Psoas muscle (tissue), 8 donors: ENCODE results near the gene FKBP8. TPM values are rescaled to one million over a fixed set of nuclear protein-coding genes. Genes with fewer than 3 reads are reported as not detected.

Experiments
- ATAC-seq, 4 donors: fragments of 200-7000 bp; cut with Tn5 transposase; one replicate each; pipeline ENCODE4 v1.9.1; 2020; ENCODE audit warnings: moderate library complexity in 3 of 4, mild to moderate bottlenecking in 2 of 4
- DNase-seq, 2 donors: peaks; one replicate each; pipeline ENCODE4 v3.0.0-alpha.2; 2020
- H3K27ac ChIP-seq: fragments of 200-600 bp; one replicate; pipeline ENCODE4 v1.8.0; 2022
- H3K27me3 ChIP-seq, 3 donors: fragments of 200-600 bp in 1 of 3; one replicate each; pipeline versions ENCODE4 v1.6.1 to v1.8.0; 2013 to 2022; ENCODE audit warnings: low read length in 2 of 3, mild to moderate bottlenecking in 2 of 3, moderate library complexity in 1 of 3; ENCODE audit not compliant: insufficient read depth in 3 of 3
- H3K36me3 ChIP-seq, 2 donors: fragments of 200-600 bp in 1 of 2; one replicate each; pipeline versions ENCODE4 v1.6.1 to v1.8.0; 2013 to 2022; ENCODE audit warnings: low read depth in 1 of 2, mild to moderate bottlenecking in 1 of 2, moderate library complexity in 1 of 2; ENCODE audit not compliant: insufficient read depth in 1 of 2
- H3K4me1 ChIP-seq: fragments of 200-600 bp; one replicate; pipeline ENCODE4 v1.8.0; 2022
- H3K4me3 ChIP-seq: fragments of 200-600 bp; one replicate; pipeline ENCODE4 v1.8.0; 2022; ENCODE audit warnings: mild to moderate bottlenecking
- H3K9me3 ChIP-seq: fragments of 200-600 bp; one replicate; pipeline ENCODE4 v1.8.0; 2022
- WGBS, 3 donors: extraction: QIAGEN DNeasy Blood & Tissue Kit; methylation state at CpG; one replicate each; pipeline versions ENCODE4 v1.1.6 to v1.1.7; 2013; 5-methylcytosine and 5-hydroxymethylcytosine counted together
- intact Hi-C, 2 donors: fragments of 100-400 bp; cut with DNase I; formaldehyde crosslinking; loops; one replicate each; pipeline versions ENCODE4 v1.11.0 to v1.14.2; 2022
- polyA plus RNA-seq, 3 donors: library from polyadenylated mRNA; stranded (reverse); fragments of 200-250 nt; gene quantifications; one replicate each; pipeline ENCODE4 v1.2.3, GENCODE V29; 2013
- total RNA-seq, 4 donors: library from RNA; stranded (reverse); fragmentation: NEBNext Ultra II Directional in 2 of 4; extraction: Animal tissue kit (Norgen Biotek cat#: 25700) in 2 of 4; gene quantifications; one replicate each; pipeline versions ENCODE4 v1.2.1 to v1.2.4, GENCODE V29; 2021 to 2023
- TF ChIP-seq, protein P1 (sequence below): fragments of 200-600 bp; IDR thresholded peaks from one replicate; pipeline ENCODE4 v1.8.0; 2022; ENCODE audit warnings: antibody characterized with exemption
- donor health status: healthy with polysubstance abuse.
- donor health status: DM: no; HTN: no; CAD: no; lungs with moderate emphysema.
- donor health status: Bipolar disorder and iron deficiency.
- donor health status: healthy.
- donor health status: DM: yes; HTN: yes; CAD: no.
- donor health status: DM: no; HTN: no; CAD: no.
- donor health status: DM: no; HTN: no; CAD: no.
- donor health status: DM: yes; HTN: yes; CAD: no.

The FKBP8 gene
- total and polyA plus RNA-seq, 7 donors = 92.8 to 143 (median 130) TPM

DNA sequence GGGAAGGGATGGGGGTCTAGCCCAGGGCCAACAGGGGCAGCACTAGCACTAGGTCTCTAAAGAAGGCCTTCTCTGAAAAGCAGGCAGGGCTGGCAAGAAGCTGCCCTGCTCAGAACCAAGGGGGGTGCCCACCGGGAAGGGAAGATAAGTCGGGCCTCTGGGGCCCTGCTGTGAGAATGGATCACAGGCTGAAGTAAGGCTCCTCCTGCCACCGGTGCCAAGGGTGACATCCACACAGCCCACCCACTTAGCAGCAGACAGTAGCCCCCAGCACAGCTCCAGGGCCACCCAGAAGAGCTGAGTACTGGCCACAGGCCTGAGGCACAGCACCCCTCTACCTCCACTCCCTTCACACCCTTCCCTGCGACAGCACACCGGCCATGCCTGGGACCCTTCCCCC lies 27.4 kb downstream of the FKBP8 start:
- Histone ChIP-seq H3K27ac (peak overlapping the region; percentile 76), H3K9me3 (no peaks in the 10 kb centered on the region), H3K36me3 (no peaks in the 10 kb centered on the region), H3K27me3 (no peaks in the 10 kb centered on the region), H3K4me3 (no peak overlapping the region), H3K4me1 (peaks cover 77% of the 10 kb centered on the region)
- DNase-seq (no peak), ATAC-seq (no peak)
- TF ChIP-seq, protein P1, sequence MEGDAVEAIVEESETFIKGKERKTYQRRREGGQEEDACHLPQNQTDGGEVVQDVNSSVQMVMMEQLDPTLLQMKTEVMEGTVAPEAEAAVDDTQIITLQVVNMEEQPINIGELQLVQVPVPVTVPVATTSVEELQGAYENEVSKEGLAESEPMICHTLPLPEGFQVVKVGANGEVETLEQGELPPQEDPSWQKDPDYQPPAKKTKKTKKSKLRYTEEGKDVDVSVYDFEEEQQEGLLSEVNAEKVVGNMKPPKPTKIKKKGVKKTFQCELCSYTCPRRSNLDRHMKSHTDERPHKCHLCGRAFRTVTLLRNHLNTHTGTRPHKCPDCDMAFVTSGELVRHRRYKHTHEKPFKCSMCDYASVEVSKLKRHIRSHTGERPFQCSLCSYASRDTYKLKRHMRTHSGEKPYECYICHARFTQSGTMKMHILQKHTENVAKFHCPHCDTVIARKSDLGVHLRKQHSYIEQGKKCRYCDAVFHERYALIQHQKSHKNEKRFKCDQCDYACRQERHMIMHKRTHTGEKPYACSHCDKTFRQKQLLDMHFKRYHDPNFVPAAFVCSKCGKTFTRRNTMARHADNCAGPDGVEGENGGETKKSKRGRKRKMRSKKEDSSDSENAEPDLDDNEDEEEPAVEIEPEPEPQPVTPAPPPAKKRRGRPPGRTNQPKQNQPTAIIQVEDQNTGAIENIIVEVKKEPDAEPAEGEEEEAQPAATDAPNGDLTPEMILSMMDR = no peak
- intact Hi-C loops = loop anchor here (5.0 kb wide), 2 partner anchors 34 to 56 kb away; partner anchors contain the start of gene UBA52 (in 1 of the 2)
- WGBS, 3 donors = 68 to 84% (median 76%) methylated on average over 4 to 5 of the region's 5 CpGs

- Histone ChIP-seq H3K27ac (peak overlapping the region; percentile 76), H3K4me3 (no peak overlapping the region), H3K9me3 (no peaks in the 10 kb centered on the region), H3K4me1 (peaks cover 82% of the 10 kb centered on the region), H3K36me3 (no peaks in the 10 kb centered on the region), H3K27me3 (no peaks in the 10 kb centered on the region)
- intact Hi-C loops = loop anchor here (5.0 kb wide), 2 partner anchors 33 to 57 kb away; partner anchors contain the start of gene UBA52 (in 1 of the 2)
- WGBS, 3 donors = 47 to 50% (median 49%) methylated on average over 17 of the region's 17 CpGs
- DNase-seq (peak in 1 of 2 donors; percentile 71), ATAC-seq (peak; percentile 36 to 38 (median 38))
- TF ChIP-seq, protein P1 = no peak
Observed at GRCh38 chr19:18514800-18515682, 28.3 kb downstream of the FKBP8 start.

DNA sequence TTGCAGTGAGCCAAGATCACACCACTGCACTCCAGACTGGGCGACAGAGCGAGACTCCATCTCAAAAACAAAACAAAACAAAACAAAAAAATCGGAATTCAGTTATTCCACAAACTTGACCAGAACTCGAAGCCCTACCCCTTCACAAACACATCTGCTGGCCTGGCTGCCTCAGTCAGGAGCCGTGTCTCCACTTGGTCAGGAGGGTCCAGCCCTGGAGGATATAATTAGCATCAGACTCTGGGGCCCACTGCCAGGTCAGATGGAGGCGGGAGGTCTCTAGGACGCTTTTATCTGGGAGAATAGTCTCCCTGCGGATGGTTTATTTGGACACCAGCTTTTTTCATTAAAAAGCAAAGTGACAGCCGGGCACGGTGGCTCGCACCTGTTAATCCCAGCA lies 29.5 kb downstream of the FKBP8 start:
- Histone ChIP-seq H3K27me3 (no peaks in the 10 kb centered on the region), H3K4me1 (peaks cover 79% of the 10 kb centered on the region), H3K27ac (peak overlapping the region; percentile 76), H3K4me3 (no peak overlapping the region), H3K36me3 (no peaks in the 10 kb centered on the region), H3K9me3 (no peaks in the 10 kb centered on the region)
- DNase-seq (no peak), ATAC-seq (peak in 3 of 4 donors; percentile 51 to 63 (median 60))
- intact Hi-C loops = no loop called here
- TF ChIP-seq, protein P1 = no peak
- 18 to 39% (median 28%) methylated on average over 11 of the region's 11 CpGs for WGBS, 3 donors

GRCh38 chr19:18510216-18510615 lies 33.2 kb downstream of the FKBP8 start:
- H3K4me1 ChIP-seq = peaks cover 82% of the 10 kb centered on the region
- H3K9me3 ChIP-seq = no peaks in the 10 kb centered on the region
- no peak overlapping the region for H3K27ac ChIP-seq
- H3K4me3 ChIP-seq = no peak overlapping the region
- peak in 1 of 2 donors; percentile 30 for DNase-seq
- ATAC-seq = no peak
- TF ChIP-seq, protein P1 = no peak
- no peaks in the 10 kb centered on the region for H3K36me3 ChIP-seq
- no peaks in the 10 kb centered on the region for H3K27me3 ChIP-seq
- intact Hi-C loops = no loop called here
- WGBS, 3 donors = 83 to 96% (median 85%) methylated on average over 8 of the region's 8 CpGs
